HL-60 (cell line): ENCODE measurements around the gene PRKAG1.

Experiments
- CTCF ChIP-seq: IDR thresholded peaks from one replicate; pipeline ENCODE4 v1.5.1; 2011; ENCODE audit warnings: low read length, control low read depth, inconsistent platforms; ENCODE audit not compliant: insufficient read depth
- GABPA ChIP-seq: IDR thresholded peaks from 2 replicates; pipeline ENCODE4 v1.6.1; 2012; ENCODE audit warnings: low read depth
- POLR2AphosphoS5 ChIP-seq: IDR thresholded peaks from 2 replicates; pipeline ENCODE4 v1.6.1; 2012; ENCODE audit warnings: low read depth
- REST ChIP-seq: IDR thresholded peaks from 2 replicates; pipeline ENCODE4 v1.6.1; 2012; ENCODE audit warnings: low read depth; ENCODE audit not compliant: insufficient replicate concordance

- TF ChIP-seq CTCF, result no peak
- TF ChIP-seq POLR2AphosphoS5, result peak; percentile 83; the same call in 1 of the 2 replicates
- TF ChIP-seq GABPA, result peak; percentile 50
- peak; percentile 66 for TF ChIP-seq REST
Observed at GRCh38 chr12:49060237-49061156, 41.9 kb upstream of the PRKAG1 start, which contains the start of gene KMT2D.
